ENCODE data around the gene BCL11B.

The BCL11B gene

DNA sequence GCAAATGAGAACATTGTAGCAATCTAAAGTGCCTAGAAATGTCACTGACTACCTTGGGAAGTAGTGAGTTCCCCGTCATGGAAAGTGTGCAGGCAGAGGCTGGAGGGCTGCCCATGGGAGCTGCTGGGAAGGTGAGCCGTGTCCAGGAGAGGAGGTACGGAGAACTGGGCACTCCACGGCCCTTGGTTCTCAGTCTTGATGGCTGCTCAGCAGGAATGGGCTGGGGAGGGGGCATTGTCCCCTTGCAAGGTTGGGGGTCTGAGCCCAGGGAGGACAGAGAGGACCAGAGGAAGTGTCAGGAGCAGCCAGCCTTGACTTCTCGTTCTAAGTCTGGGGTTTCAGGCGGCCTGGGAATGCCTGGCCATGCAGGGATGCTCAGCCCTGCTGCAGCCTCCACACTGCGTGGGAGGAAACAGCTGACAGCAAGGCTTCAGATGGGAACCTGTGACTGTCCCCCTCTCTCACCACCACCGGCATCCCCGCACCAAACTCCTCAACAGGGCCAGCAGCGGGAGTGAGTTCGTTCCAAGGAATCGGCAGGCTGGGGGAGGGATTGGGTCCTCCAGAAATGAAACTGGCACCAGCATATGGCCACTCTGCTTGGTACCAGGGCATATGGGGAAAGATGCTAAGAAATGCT is 140.2 kb downstream of the BCL11B start:
- TF ChIP-seq, protein P1, sequence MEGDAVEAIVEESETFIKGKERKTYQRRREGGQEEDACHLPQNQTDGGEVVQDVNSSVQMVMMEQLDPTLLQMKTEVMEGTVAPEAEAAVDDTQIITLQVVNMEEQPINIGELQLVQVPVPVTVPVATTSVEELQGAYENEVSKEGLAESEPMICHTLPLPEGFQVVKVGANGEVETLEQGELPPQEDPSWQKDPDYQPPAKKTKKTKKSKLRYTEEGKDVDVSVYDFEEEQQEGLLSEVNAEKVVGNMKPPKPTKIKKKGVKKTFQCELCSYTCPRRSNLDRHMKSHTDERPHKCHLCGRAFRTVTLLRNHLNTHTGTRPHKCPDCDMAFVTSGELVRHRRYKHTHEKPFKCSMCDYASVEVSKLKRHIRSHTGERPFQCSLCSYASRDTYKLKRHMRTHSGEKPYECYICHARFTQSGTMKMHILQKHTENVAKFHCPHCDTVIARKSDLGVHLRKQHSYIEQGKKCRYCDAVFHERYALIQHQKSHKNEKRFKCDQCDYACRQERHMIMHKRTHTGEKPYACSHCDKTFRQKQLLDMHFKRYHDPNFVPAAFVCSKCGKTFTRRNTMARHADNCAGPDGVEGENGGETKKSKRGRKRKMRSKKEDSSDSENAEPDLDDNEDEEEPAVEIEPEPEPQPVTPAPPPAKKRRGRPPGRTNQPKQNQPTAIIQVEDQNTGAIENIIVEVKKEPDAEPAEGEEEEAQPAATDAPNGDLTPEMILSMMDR (IDR thresholded peaks at IDR 0.05), result no peak

DNA sequence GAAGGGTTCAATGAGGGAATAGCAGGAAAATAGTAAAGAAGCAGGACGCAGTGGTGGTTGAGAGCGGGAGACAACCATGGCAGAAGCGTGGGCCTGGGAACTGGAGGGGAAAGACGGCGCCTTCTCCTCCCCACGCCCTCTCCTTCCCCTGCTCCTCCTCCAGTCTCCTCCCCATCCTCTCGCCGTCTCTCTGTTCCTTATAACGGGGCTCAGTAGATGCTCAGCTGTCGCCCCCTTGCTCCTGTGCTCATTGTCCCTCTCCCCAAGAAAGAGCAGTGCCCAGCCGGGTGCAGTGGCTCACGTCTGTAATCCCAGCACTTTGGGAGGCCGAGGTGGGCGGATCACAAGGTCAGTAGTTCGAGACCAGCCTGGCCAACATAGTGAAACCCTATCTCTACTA is 142.0 kb downstream of the BCL11B start:
- TF ChIP-seq, protein P1 (IDR thresholded peaks at IDR 0.05), result no peak

DNA sequence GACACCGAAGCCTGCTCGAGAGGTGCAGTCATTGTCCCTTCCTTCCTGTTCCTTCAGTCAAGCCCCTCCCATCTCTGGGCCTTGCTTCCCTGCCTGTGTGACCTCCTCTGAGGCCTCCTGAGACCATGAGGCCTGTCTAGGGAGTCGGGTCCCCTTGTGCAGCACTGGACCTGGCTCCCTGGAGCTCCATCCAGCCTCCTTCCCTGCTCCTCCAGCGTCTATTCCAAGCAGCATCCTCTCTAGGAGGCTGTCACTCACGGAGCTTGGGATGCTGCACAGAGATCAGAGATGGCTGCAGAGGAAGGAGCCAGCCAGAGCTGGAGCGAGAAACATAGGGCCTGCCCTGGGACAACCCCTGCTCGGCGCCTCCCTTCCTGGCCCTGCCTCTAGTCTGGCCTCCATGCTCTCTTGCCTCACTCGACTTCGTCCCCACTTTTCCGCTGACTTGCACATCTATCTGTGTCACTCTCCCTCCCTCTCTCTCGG is 142.7 kb downstream of the BCL11B start:
- TF ChIP-seq, protein P1 (IDR thresholded peaks at IDR 0.05), result no peak

DNA sequence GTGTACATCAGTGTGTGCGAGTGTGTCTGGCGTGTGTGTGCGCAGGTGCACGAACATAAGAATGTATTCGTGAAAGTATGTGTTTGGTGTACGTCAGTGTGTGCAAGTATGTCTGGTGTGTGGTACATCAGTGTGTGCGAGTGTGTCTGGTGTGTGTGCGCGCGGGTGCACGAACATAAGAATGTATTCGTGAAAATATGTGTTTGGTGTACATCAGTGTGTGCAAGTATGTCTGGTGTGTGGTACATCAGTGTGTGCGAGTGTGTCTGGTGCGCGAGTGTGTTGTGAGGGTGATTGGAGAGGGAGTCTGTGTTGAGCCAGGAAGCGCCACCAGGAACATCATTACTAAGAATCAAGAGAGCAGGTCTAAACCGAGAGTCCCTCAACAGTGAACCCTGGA is 143.8 kb downstream of the BCL11B start:
- TF ChIP-seq, protein P1 (IDR thresholded peaks at IDR 0.05), result no peak

DNA sequence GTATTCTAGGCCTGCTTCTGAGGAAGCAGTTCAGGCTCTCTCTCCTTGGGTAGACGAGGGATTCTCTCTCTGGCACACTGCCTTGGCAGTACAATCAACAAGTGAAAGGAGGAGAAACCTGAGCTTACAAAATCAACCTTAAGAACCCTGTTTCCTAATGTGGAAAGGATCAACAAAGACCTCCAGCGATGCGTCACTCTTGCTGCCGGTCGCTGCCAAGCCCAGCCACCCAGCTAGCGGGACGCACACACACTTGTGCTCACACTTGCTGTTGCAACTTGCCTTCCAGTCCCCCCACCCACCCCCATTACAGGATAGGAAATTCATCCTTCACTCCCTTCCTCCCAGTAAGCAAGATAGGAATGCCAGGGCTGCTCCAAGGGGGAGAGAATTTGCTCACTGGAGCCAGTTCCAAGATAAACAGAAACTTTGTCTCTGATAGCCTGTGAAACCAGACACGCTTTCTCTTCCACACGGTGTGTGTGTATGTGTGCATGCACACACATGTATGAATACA is 144.3 kb downstream of the BCL11B start:
- TF ChIP-seq, protein P1 (IDR thresholded peaks at IDR 0.05), result no peak

DNA sequence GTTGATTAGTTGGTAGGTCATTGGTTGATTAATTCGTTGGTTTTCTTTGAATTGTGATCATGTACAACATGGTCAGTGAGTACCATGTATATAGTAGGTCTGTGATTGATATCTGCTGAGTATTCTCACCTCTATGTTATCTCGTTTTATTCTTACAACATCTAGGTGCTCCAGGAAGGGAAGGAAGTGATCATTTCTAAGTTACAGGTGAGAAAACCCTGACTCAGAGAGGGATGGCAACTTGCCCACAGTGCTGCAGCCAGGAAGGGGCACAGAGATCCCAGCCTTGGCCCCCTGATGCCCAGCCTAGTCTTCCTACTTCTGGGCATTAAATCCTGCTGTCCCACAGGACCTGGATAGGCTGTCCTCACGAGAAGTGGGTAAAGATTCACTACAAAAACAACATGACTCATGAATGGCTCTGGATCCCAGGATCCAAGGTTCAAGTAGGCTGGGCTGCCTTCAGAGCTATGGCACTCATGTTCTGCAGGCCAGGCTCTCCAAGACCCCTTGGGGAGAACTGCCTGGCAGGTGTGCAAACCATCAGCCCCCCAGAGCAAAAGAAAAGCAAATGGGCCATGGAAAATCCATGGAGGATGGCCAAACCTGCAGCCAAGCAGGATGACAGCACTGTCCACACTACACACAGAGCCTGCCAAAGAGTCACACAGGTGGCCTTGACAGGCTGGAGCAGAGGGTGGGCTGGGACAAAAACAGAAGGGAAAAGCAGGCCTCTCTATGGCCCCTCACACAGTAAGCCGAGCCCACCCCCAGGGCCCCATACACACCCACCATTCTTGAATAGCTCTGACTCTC is 146.2 kb downstream of the BCL11B start:
- TF ChIP-seq, protein P1 (IDR thresholded peaks at IDR 0.05), result no peak

DNA sequence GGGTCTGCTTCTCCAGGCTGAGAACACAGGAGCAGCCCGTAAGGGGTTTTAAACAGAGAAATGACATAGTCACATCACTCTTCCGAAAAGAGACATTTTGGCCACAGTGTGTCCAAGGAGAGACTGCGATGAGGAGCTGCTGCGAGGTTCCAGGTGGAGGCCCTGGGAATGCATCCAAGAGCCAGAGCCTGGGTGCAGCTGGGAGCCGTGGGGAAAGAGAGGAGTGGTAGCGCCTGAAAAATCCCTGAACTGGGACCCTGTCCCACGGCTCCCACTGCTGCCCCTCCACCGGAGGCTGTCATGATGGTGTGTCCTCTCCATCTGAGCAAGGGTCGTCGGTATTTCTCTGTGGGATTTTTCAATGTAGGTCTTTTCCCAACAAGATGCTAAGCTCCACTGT is 146.9 kb downstream of the BCL11B start:
- TF ChIP-seq, protein P1 (IDR thresholded peaks at IDR 0.05), result no peak

All from LNCAP (cell line).